Chondrocyte (in vitro differentiated cells): ENCODE results near the gene ATP5ME. TPM values are rescaled to one million over a fixed set of nuclear protein-coding genes. Genes with fewer than 3 reads are reported as not detected.

Experiments used
- DNase-seq: peaks from one replicate; pipeline ENCODE4 v3.0.0; 2021; ENCODE audit warnings: mixed read lengths, low spot score
- H3K27ac Mint-ChIP-seq: one replicate; pipeline ENCODE4 v1.8.0; 2021; ENCODE audit warnings: mild to moderate bottlenecking, moderate library complexity, mixed read lengths; ENCODE audit not compliant: unreplicated experiment
- H3K27me3 Mint-ChIP-seq: 2 replicates; pipeline ENCODE4 v1.8.0; 2021; ENCODE audit warnings: low read depth, mixed read lengths
- H3K36me3 Mint-ChIP-seq: 2 replicates; pipeline ENCODE4 v1.8.0; 2021; ENCODE audit warnings: low read depth, mixed read lengths
- H3K4me1 Mint-ChIP-seq: 2 replicates; pipeline ENCODE4 v1.8.0; 2021; ENCODE audit warnings: low read depth, mild to moderate bottlenecking, mixed read lengths
- H3K4me3 Mint-ChIP-seq: one replicate; pipeline ENCODE4 v1.8.0; 2021; ENCODE audit warnings: mild to moderate bottlenecking, moderate library complexity, mixed read lengths; ENCODE audit not compliant: unreplicated experiment
- H3K9me3 Mint-ChIP-seq: 2 replicates; pipeline ENCODE4 v1.8.0; 2021; ENCODE audit warnings: low read depth, mixed read lengths
- CTCF ChIP-seq: fragments of 200-600 bp; sonication (generic); IDR thresholded peaks from 2 replicates; pipeline ENCODE4 v1.5.0; 2021; ENCODE audit warnings: antibody characterized with exemption, mild to moderate bottlenecking, moderate library complexity
- total RNA-seq: library from RNA; stranded (reverse); gene quantifications from 3 replicates; pipeline ENCODE4 v1.2.1, GENCODE V29; 2021

ATP5ME gene
- total RNA-seq, 1 donor from 2014 or later: 240 TPM

- no peaks in the 10 kb centered on the region for H3K9me3 Mint-ChIP-seq
- H3K4me1 Mint-ChIP-seq: peaks cover 30% of the 10 kb centered on the region
- H3K36me3 Mint-ChIP-seq: peaks cover 3% of the 10 kb centered on the region
- H3K27me3 Mint-ChIP-seq: no peaks in the 10 kb centered on the region
- no peak overlapping the region for H3K4me3 Mint-ChIP-seq
- H3K27ac Mint-ChIP-seq: no peak overlapping the region
- DNase-seq: no peak
- TF ChIP-seq CTCF: no peak
Measured at GRCh38 chr4:712093-712492, 38.0 kb upstream of the ATP5ME start.

GRCh38 chr4:710916-711315 lies 36.8 kb upstream of the ATP5ME start:
- no peaks in the 10 kb centered on the region for H3K27me3 Mint-ChIP-seq
- H3K4me3 Mint-ChIP-seq: no peak overlapping the region
- no peaks in the 10 kb centered on the region for H3K9me3 Mint-ChIP-seq
- TF ChIP-seq CTCF: no peak
- no peak overlapping the region for H3K27ac Mint-ChIP-seq
- no peak for DNase-seq
- H3K4me1 Mint-ChIP-seq: peaks cover 32% of the 10 kb centered on the region
- peaks cover 3% of the 10 kb centered on the region for H3K36me3 Mint-ChIP-seq

GRCh38 chr4:710116-710515 lies 36.0 kb upstream of the ATP5ME start:
- Mint-ChIP-seq H3K27me3 (no peaks in the 10 kb centered on the region), H3K36me3 (peaks cover 3% of the 10 kb centered on the region), H3K9me3 (no peaks in the 10 kb centered on the region), H3K4me1 (peaks cover 35% of the 10 kb centered on the region), H3K27ac (peak overlapping the region; percentile 5), H3K4me3 (no peak overlapping the region)
- TF ChIP-seq CTCF: no peak
- no peak for DNase-seq

- H3K27me3 Mint-ChIP-seq: no peaks in the 10 kb centered on the region
- peak overlapping the region; percentile 7 for H3K27ac Mint-ChIP-seq
- no peak overlapping the region for H3K4me3 Mint-ChIP-seq
- H3K36me3 Mint-ChIP-seq: peaks cover 1% of the 10 kb centered on the region
- DNase-seq: no peak
- no peaks in the 10 kb centered on the region for H3K9me3 Mint-ChIP-seq
- TF ChIP-seq CTCF: no peak
- peaks cover 35% of the 10 kb centered on the region for H3K4me1 Mint-ChIP-seq
Measured at GRCh38 chr4:709348-709747, 35.3 kb upstream of the ATP5ME start.

GRCh38 chr4:708631-708933 lies 34.5 kb upstream of the ATP5ME start:
- TF ChIP-seq CTCF: no peak
- H3K9me3 Mint-ChIP-seq: no peaks in the 10 kb centered on the region
- H3K36me3 Mint-ChIP-seq: peaks cover 1% of the 10 kb centered on the region
- peaks cover 35% of the 10 kb centered on the region for H3K4me1 Mint-ChIP-seq
- H3K27ac Mint-ChIP-seq: no peak overlapping the region
- DNase-seq: no peak
- no peak overlapping the region for H3K4me3 Mint-ChIP-seq
- H3K27me3 Mint-ChIP-seq: no peaks in the 10 kb centered on the region
